HCT116 (cell line): ENCODE data around the gene SRGAP1. TPM values are rescaled to one million over a fixed set of nuclear protein-coding genes. Genes with fewer than 3 reads are reported as not detected.

ENCODE experiments used
- ATAC-seq: fragments of 200-7000 bp; cut with Tn5 transposase; 2 replicates; pipeline ENCODE4 v1.9.1; 2020; ENCODE audit warnings: mild to moderate bottlenecking, moderate library complexity
- BruUV-seq: library from RNA; stranded (reverse); fragments of 400-500 nt; replicated peaks from 2 replicates; lab custom pipeline; 2021; lab: Mats Ljungman, UMichigan
- CTCF ChIA-PET: fragments of 300-600 bp; sonication (Branson Sonifier 250); formaldehyde crosslinking; loops from one replicate; lab custom pipeline; 2021; ENCODE audit warnings: antibody characterized with exemption; lab: Charles Lee
- POLR2A ChIA-PET: fragments of 300-600, 350-600 bp; sonication (Branson Sonifier 250); formaldehyde crosslinking; loops from one replicate; lab custom pipeline; 2021; ENCODE audit warnings: antibody characterized with exemption; lab: Charles Lee
- RAD21 ChIA-PET, 2 experiments: fragments of 300-600 bp; sonication (Branson Sonifier 250); formaldehyde crosslinking; loops; one replicate each; lab custom pipeline; 2023; ENCODE audit warnings: low total read pairs in 2 of 2; ENCODE audit not compliant: uncharacterized antibody in 2 of 2, unreplicated experiment in 2 of 2, low non-redundant PET in 1 of 2; lab: Charles Lee
- DNase-seq: peaks from one replicate; pipeline ENCODE4 v3.0.0-alpha.2; 2010; ENCODE audit warnings: low read depth, low spot score
- H2AFZ ChIP-seq: fragments of 200-600 bp; shearing (Covaris generic), sonication (generic); 2 replicates; pipeline ENCODE4 v1.6.1; 2017; ENCODE audit warnings: low read depth, mixed run types, mixed read lengths, antibody characterized with exemption, low read length; ENCODE audit not compliant: poor library complexity, severe bottlenecking
- H3K27ac ChIP-seq: 2 replicates; pipeline ENCODE4 v1.5.1; 2012; ENCODE audit warnings: low read depth, low read length
- H3K27me3 ChIP-seq: fragments of 200-600 bp; sonication (generic); 2 replicates; pipeline ENCODE4 v1.6.1; 2016; ENCODE audit warnings: mixed run types, low read length, mixed read lengths; ENCODE audit not compliant: insufficient read depth
- H3K36me3 ChIP-seq, 2 experiments: fragments of 200-500 bp in 1 of 2; fragments of 200-600 bp in 1 of 2; sonication (Bioruptor generic) in 1 of 2; sonication (generic) in 1 of 2; 2 replicates each; pipeline versions ENCODE4 v1.5.1 to v1.6.1; 2014 to 2016; ENCODE audit warnings: low read length in 2 of 2, inconsistent platforms in 1 of 2, mixed read lengths in 1 of 2, mixed run types in 1 of 2; ENCODE audit not compliant: insufficient read depth in 2 of 2, control insufficient read depth in 1 of 2
- H3K4me1 ChIP-seq, 2 experiments: fragments of 200-600 bp in 1 of 2; sonication (generic) in 1 of 2; 2 replicates each; pipeline versions ENCODE4 v1.5.1 to v1.6.1; 2012 to 2017; ENCODE audit warnings: low read length in 2 of 2, inconsistent platforms in 1 of 2, mild to moderate bottlenecking in 1 of 2, mixed read lengths in 1 of 2, mixed run types in 1 of 2, moderate library complexity in 1 of 2; ENCODE audit not compliant: insufficient read depth in 2 of 2, control insufficient read depth in 1 of 2
- H3K4me2 ChIP-seq: fragments of 200-600 bp; sonication (generic); 2 replicates; pipeline ENCODE4 v1.6.1; 2017; ENCODE audit warnings: mixed run types, low read length, mixed read lengths
- H3K4me3 ChIP-seq, 2 experiments: fragments of 200-600 bp in 1 of 2; sonication (generic) in 1 of 2; replicated peaks in 1 of 2; 2 replicates each; pipeline ENCODE4 v1.5.1; 2011 to 2016; ENCODE audit warnings: low read length in 2 of 2, control low read depth in 1 of 2, low read depth in 1 of 2, mild to moderate bottlenecking in 1 of 2, mixed read lengths in 1 of 2, mixed run types in 1 of 2
- H3K79me2 ChIP-seq: fragments of 200-600 bp; sonication (generic); 2 replicates; pipeline ENCODE4 v1.6.1; 2017; ENCODE audit warnings: mild to moderate bottlenecking, mixed run types, low read length, moderate library complexity, mixed read lengths; ENCODE audit not compliant: insufficient read depth
- H3K9ac ChIP-seq: fragments of 200-600 bp; sonication (generic); 2 replicates; pipeline ENCODE4 v1.6.1; 2016; ENCODE audit warnings: low read length, mixed read lengths
- H3K9me2 ChIP-seq: fragments of 200-600 bp; sonication (generic), shearing (Covaris generic); 2 replicates; pipeline ENCODE4 v1.6.1; 2017; ENCODE audit warnings: mixed run types, mild to moderate bottlenecking, moderate library complexity; ENCODE audit not compliant: insufficient read depth
- H3K9me3 ChIP-seq, 2 experiments: fragments of 200-500 bp in 1 of 2; fragments of 200-600 bp in 1 of 2; sonication (Bioruptor generic) in 1 of 2; sonication (generic) in 1 of 2; 2 replicates each; pipeline ENCODE4 v1.6.1; 2014 to 2017; ENCODE audit warnings: low read length in 2 of 2, mixed read lengths in 2 of 2, inconsistent platforms in 1 of 2, low read depth in 1 of 2, mild to moderate bottlenecking in 1 of 2, mixed run types in 1 of 2, moderate library complexity in 1 of 2; ENCODE audit not compliant: control insufficient read depth in 1 of 2, insufficient read depth in 1 of 2
- H4K20me1 ChIP-seq: fragments of 200-600 bp; sonication (generic), shearing (Covaris generic); 2 replicates; pipeline ENCODE4 v1.6.1; 2017; ENCODE audit warnings: mixed run types, mild to moderate bottlenecking, moderate library complexity; ENCODE audit not compliant: insufficient read depth
- ATF3 ChIP-seq: IDR thresholded peaks from 2 replicates; pipeline ENCODE4 v1.6.1; 2012
- CBX3 ChIP-seq: IDR thresholded peaks from 2 replicates; pipeline ENCODE4 v1.6.1; 2012; ENCODE audit warnings: low read depth
- CTCF ChIP-seq, 3 experiments: fragments of 200-600 bp in 1 of 3; sonication (generic) in 1 of 3; IDR thresholded peaks in 2 of 3; conservative IDR thresholded peaks in 1 of 3; 2 replicates each; pipeline ENCODE4 v1.5.1; 2012 to 2017; ENCODE audit warnings: low read depth in 2 of 3, low read length in 2 of 3, antibody characterized with exemption in 1 of 3, borderline replicate concordance in 1 of 3, control low read depth in 1 of 3, mild to moderate bottlenecking in 1 of 3, mixed read lengths in 1 of 3, mixed run types in 1 of 3, moderate library complexity in 1 of 3; ENCODE audit not compliant: insufficient read depth in 1 of 3
- EGR1 ChIP-seq: IDR thresholded peaks from 2 replicates; pipeline ENCODE4 v1.6.1; 2012; ENCODE audit warnings: low read depth
- ELF1 ChIP-seq: IDR thresholded peaks from 2 replicates; pipeline ENCODE4 v1.6.1; 2012; ENCODE audit warnings: low read depth, borderline replicate concordance
- EZH2 ChIP-seq: fragments of 200-600 bp; sonication (generic); IDR thresholded peaks from 2 replicates; pipeline ENCODE4 v1.6.1; 2017; ENCODE audit warnings: antibody characterized with exemption, mixed run types
- EZH2phosphoT487 ChIP-seq: fragments of 200-600 bp; IDR thresholded peaks from 2 replicates; pipeline ENCODE4 v1.6.1; 2018; ENCODE audit warnings: antibody characterized with exemption, borderline replicate concordance
- JUND ChIP-seq: IDR thresholded peaks from 2 replicates; pipeline ENCODE4 v1.6.1; 2012
- MAX ChIP-seq: IDR thresholded peaks from 2 replicates; pipeline ENCODE4 v1.6.1; 2012
- POLR2AphosphoS5 ChIP-seq: IDR thresholded peaks from 2 replicates; pipeline ENCODE4 v1.6.1; 2011; ENCODE audit warnings: mild to moderate bottlenecking, low read depth, low read length, moderate library complexity
- RAD21 ChIP-seq: IDR thresholded peaks from 2 replicates; pipeline ENCODE4 v1.6.1; 2012; ENCODE audit warnings: low read depth, mild to moderate bottlenecking
- SIN3A ChIP-seq: IDR thresholded peaks from 2 replicates; pipeline ENCODE4 v1.6.1; 2012; ENCODE audit warnings: low read depth
- SP1 ChIP-seq: IDR thresholded peaks from 2 replicates; pipeline ENCODE4 v1.6.1; 2012; ENCODE audit warnings: low read depth
- SRF ChIP-seq: IDR thresholded peaks from 2 replicates; pipeline ENCODE4 v1.6.1; 2012; ENCODE audit warnings: low read depth
- YY1 ChIP-seq: IDR thresholded peaks from 2 replicates; pipeline ENCODE4 v1.6.1; 2011; ENCODE audit warnings: low read length, low read depth, moderate library complexity, mild to moderate bottlenecking; ENCODE audit not compliant: insufficient replicate concordance; ENCODE audit errors: extremely low read depth
- ZBTB33 ChIP-seq: IDR thresholded peaks from 2 replicates; pipeline ENCODE4 v1.6.1; 2011; ENCODE audit warnings: mild to moderate bottlenecking, low read length, moderate library complexity; ENCODE audit not compliant: insufficient replicate concordance; ENCODE audit errors: extremely low read depth
- ZFX ChIP-seq: fragments of 450-650 bp; IDR thresholded peaks from 2 replicates; pipeline ENCODE4 v1.6.1; 2017
- intact Hi-C: fragments of 100-400 bp; cut with micrococcal nuclease; formaldehyde crosslinking; loops from 2 replicates; pipeline ENCODE4 v1.10.0; 2022
- total RNA-seq: library from RNA; stranded (reverse); gene quantifications from one replicate; pipeline ENCODE4 v1.2.1, GENCODE V29; 2021; ENCODE audit not compliant: unreplicated experiment

The SRGAP1 gene
- total RNA-seq, 1 experiment from 2014 or later, result 16.6 TPM

GRCh38 chr12:63990828-63991547 is 146.5 kb downstream of the SRGAP1 start:
- H3K4me1 ChIP-seq, result no peaks in the 10 kb centered on the region
- no peak overlapping the region for H3K27ac ChIP-seq
- no peaks in the 10 kb centered on the region for H3K79me2 ChIP-seq
- H3K9me2 ChIP-seq, result no peaks in the 10 kb centered on the region
- ChIA-PET RAD21 (no interaction called here), POLR2A (no interaction called here), CTCF (no interaction called here)
- DNase-seq (no peak), ATAC-seq (no peak)
- no peaks in the 10 kb centered on the region for H3K27me3 ChIP-seq
- no peak overlapping the region for H2AFZ ChIP-seq
- no peaks in the 10 kb centered on the region for H3K36me3 ChIP-seq
- H3K4me2 ChIP-seq, result no peak overlapping the region
- no peak overlapping the region for H3K9ac ChIP-seq
- H4K20me1 ChIP-seq, result no peaks in the 10 kb centered on the region
- intact Hi-C loops, result no loop called here
- H3K4me3 ChIP-seq, result no peak overlapping the region
- TF ChIP-seq YY1 (no peak), POLR2AphosphoS5 (no peak), JUND (no peak), SRF (no peak), RAD21 (no peak), SP1 (no peak), CBX3 (no peak), ATF3 (no peak), ELF1 (no peak), EZH2 (no peak), EGR1 (no peak), CTCF (IDR thresholded peaks at IDR 0.05 in 2 of 3, conservative IDR thresholded peaks at IDR 0.05 in 1 of 3; ENCODE audit: borderline replicate concordance in 1 of 3, insufficient read depth in 1 of 3, low read depth in 2 of 3, low read length in 2 of 3) (no peak), ZBTB33 (no peak), MAX (no peak), ZFX (no peak), SIN3A (no peak), EZH2phosphoT487 (no peak)
- no peaks in the 10 kb centered on the region for H3K9me3 ChIP-seq
- TSS peak; percentile 7 for BruUV-seq
